Ishikawa (cell line): ENCODE results near the gene NACC2.

ENCODE experiments used
- CEBPB ChIP-seq: IDR thresholded peaks from 2 replicates; pipeline ENCODE4 v1.6.1; 2012
- CREB1 ChIP-seq: IDR thresholded peaks from 2 replicates; pipeline ENCODE4 v1.6.1; 2012; ENCODE audit warnings: low read depth
- EGR1 ChIP-seq: IDR thresholded peaks from 2 replicates; pipeline ENCODE4 v1.6.1; 2012
- EP300 ChIP-seq: IDR thresholded peaks from 2 replicates; pipeline ENCODE4 v1.6.1; 2012; ENCODE audit warnings: borderline replicate concordance
- FOXM1 ChIP-seq: IDR thresholded peaks from 2 replicates; pipeline ENCODE4 v1.6.1; 2012; ENCODE audit warnings: low read depth, borderline replicate concordance
- NFIC ChIP-seq: IDR thresholded peaks from 2 replicates; pipeline ENCODE4 v1.6.1; 2012
- RAD21 ChIP-seq: IDR thresholded peaks from 2 replicates; pipeline ENCODE4 v1.6.1; 2012; ENCODE audit warnings: low read depth
- TAF1 ChIP-seq: IDR thresholded peaks from 2 replicates; pipeline ENCODE4 v1.6.1; 2012; ENCODE audit warnings: low read depth, mild to moderate bottlenecking
- TCF12 ChIP-seq: IDR thresholded peaks from 2 replicates; pipeline ENCODE4 v1.6.1; 2012; ENCODE audit warnings: low read depth
- TEAD4 ChIP-seq: IDR thresholded peaks from 2 replicates; pipeline ENCODE4 v1.6.1; 2012
- YY1 ChIP-seq: IDR thresholded peaks from 2 replicates; pipeline ENCODE4 v1.6.1; 2012; ENCODE audit warnings: low read depth
- ZBTB7A ChIP-seq: IDR thresholded peaks from 2 replicates; pipeline ENCODE4 v1.6.1; 2012; ENCODE audit warnings: low read depth
- TF ChIP-seq, protein P1 (sequence below): IDR thresholded peaks from 2 replicates; pipeline ENCODE4 v1.6.1; 2012
- TF ChIP-seq, protein P2 (sequence below): IDR thresholded peaks from 2 replicates; pipeline ENCODE4 v1.6.1; 2012
- TF ChIP-seq, protein P3 (sequence below): IDR thresholded peaks from 2 replicates; pipeline ENCODE4 v1.6.1; 2012; ENCODE audit warnings: low read depth, mild to moderate bottlenecking

Gene NACC2

DNA sequence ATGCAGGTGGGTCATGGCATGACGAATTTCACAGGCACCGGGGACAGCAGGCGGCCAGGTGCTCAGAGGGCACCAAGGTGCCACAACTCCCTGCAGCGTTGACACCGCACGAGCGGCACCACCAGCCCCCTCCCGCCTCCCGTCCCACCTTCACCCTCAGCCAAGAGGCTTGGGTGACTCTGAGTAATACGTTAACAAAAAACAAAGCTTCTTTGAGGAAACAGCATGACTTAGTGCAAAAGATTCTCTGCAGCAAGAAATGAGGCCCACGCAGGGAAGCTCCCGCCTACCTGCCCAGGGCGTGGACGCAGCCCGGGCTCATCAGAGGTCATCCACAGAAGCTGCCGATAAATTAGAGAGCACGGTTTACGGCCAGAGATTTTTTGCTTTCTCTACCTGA lies 19.5 kb upstream of the NACC2 start:
- TF ChIP-seq RAD21 (no peak), FOXM1 (no peak), EGR1 (no peak), NFIC (no peak), TEAD4 (no peak), EP300 (no peak), CREB1 (no peak), ZBTB7A (no peak), TCF12 (no peak), TAF1 (no peak), CEBPB (no peak), YY1 (no peak)
- TF ChIP-seq, protein P1, sequence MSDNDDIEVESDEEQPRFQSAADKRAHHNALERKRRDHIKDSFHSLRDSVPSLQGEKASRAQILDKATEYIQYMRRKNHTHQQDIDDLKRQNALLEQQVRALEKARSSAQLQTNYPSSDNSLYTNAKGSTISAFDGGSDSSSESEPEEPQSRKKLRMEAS, result no peak
- TF ChIP-seq, protein P2, sequence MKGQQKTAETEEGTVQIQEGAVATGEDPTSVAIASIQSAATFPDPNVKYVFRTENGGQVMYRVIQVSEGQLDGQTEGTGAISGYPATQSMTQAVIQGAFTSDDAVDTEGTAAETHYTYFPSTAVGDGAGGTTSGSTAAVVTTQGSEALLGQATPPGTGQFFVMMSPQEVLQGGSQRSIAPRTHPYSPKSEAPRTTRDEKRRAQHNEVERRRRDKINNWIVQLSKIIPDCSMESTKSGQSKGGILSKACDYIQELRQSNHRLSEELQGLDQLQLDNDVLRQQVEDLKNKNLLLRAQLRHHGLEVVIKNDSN, result no peak
- TF ChIP-seq, protein P3, sequence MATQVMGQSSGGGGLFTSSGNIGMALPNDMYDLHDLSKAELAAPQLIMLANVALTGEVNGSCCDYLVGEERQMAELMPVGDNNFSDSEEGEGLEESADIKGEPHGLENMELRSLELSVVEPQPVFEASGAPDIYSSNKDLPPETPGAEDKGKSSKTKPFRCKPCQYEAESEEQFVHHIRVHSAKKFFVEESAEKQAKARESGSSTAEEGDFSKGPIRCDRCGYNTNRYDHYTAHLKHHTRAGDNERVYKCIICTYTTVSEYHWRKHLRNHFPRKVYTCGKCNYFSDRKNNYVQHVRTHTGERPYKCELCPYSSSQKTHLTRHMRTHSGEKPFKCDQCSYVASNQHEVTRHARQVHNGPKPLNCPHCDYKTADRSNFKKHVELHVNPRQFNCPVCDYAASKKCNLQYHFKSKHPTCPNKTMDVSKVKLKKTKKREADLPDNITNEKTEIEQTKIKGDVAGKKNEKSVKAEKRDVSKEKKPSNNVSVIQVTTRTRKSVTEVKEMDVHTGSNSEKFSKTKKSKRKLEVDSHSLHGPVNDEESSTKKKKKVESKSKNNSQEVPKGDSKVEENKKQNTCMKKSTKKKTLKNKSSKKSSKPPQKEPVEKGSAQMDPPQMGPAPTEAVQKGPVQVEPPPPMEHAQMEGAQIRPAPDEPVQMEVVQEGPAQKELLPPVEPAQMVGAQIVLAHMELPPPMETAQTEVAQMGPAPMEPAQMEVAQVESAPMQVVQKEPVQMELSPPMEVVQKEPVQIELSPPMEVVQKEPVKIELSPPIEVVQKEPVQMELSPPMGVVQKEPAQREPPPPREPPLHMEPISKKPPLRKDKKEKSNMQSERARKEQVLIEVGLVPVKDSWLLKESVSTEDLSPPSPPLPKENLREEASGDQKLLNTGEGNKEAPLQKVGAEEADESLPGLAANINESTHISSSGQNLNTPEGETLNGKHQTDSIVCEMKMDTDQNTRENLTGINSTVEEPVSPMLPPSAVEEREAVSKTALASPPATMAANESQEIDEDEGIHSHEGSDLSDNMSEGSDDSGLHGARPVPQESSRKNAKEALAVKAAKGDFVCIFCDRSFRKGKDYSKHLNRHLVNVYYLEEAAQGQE, result no peak

DNA sequence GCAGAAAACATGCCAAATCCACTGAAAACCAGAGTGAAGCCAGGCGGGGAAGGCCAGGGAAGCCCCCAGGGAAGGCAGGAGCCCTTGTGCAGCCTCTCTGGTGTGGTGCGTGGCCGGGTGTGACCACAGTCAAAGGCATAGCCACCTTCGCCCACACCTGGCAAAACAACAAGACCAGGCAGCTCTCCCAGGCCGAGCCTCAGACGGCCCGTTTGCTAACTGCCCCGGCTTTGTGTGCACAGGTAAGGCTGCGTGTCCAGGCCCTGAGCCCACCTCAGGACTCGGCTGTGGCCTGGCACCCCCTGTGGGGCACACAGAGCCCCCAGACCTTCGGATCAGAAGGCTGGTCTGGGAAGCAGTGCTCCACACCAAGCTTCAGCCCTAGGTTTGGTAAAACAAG lies 17.5 kb upstream of the NACC2 start:
- TF ChIP-seq TAF1 (no peak), TCF12 (no peak), EP300 (no peak)
- TF ChIP-seq, protein P1, result no peak

DNA sequence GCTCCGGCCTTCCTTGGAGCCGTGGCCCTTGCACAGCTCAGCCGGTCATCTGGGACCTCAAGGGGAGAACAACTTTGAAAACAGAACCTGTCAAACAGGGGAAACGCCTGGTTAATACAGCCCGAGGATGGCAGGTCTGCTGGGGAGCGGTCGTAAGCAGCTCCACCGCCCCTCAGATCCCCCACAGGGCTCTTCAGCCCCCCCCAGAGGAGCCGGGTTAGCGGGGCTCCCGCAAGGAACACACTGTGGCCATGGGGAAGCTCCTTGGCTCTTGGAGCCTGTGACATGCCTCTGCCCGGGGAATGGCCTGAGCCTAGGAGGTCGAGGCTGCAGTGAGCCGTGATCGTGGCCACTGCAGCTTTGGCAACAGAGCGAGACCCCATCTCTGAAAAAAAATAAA lies 16.8 kb upstream of the NACC2 start:
- TF ChIP-seq CEBPB, result no peak
- 0 out of 2 replicates have a peak, but pooled peaks have one; percentile 10 for TF ChIP-seq RAD21

DNA sequence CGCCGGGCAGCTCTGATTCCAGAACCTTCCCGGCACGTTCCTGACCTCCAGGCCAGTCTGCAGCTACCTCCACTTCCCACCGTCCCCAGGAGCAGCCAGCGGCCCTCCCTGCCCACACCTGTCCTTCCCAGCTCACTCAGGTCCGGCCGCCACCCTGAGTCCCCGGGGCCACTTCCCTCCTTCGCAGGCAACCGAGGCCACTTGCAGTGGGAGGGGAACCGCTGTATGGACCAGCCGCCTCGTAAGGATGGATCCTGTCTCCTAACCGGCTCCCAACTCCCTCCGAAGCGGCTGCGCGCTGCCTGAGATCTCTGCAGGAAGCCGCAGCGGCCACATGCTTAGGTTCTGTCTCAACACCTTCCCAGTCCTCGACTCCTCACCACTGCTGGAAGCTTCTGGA lies 16.1 kb upstream of the NACC2 start:
- TF ChIP-seq, protein P1, result no peak
- no peak for TF ChIP-seq YY1
- no peak for TF ChIP-seq EP300
- no peak for TF ChIP-seq RAD21
- TF ChIP-seq, protein P2, result no peak
- TF ChIP-seq, protein P3, result no peak
- no peak for TF ChIP-seq CEBPB
- no peak for TF ChIP-seq TAF1
- TF ChIP-seq NFIC, result no peak
- no peak for TF ChIP-seq TEAD4
- no peak for TF ChIP-seq CREB1
- no peak for TF ChIP-seq EGR1
- TF ChIP-seq ZBTB7A, result no peak
- TF ChIP-seq FOXM1, result no peak
- no peak for TF ChIP-seq TCF12

DNA sequence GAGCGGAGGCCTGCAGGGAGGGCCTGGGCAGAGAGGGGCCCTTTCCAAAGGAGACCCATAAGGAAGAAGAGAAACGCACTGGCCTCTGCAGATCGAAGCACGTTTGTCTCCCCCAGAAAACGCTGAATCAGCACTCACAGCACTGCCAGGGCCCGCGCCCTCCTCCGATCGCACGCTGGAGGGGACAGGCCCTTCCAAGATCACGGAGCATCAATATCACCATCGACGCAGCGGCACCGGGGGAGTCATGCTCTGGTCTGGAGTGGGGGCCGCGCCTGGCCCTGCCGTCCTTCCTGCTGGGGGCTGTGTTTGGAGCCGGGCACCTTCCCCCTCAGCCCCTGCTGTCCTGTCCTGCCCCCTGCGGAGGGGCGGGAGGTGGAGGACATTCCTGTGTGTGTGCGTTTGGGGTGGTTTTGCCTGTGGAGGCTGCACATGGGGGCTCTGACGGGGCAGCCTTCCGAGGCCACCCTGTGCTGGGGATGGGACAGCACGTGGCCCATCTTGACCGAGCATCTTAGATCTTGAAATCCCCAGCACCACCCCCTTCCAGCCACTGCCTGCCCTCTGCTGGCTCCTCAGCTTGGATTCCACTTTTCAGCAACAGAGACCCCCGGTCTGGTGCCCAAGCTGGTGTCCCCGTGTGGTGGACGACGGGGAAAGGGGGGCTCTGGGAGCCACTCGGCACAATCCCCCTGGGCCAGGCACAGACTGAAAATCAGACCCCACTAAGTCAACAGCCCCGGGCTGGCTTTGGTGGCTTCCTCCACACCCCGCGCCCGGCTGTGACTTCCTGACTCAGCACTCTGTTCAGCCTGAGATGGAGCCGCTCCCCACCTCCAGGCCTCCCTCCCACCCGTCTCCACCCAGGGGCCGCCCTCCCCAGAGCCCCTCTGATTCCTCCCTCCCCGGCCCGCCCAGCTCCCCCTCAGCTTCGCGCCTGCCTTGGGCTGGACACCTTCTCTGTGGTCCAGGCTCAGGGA lies 15.3 kb upstream of the NACC2 start:
- TF ChIP-seq CEBPB (no peak), ZBTB7A (no peak), RAD21 (no peak), TAF1 (no peak; the same call in 1 of the 2 replicates), YY1 (no peak), TCF12 (no peak), CREB1 (no peak), NFIC (no peak), TEAD4 (no peak), FOXM1 (no peak), EGR1 (no peak), EP300 (no peak)
- TF ChIP-seq, protein P3, result no peak
- TF ChIP-seq, protein P2, result no peak
- TF ChIP-seq, protein P1, result no peak; the same call in 1 of the 2 replicates
